ENCODE data around the gene LRBA.

DNA sequence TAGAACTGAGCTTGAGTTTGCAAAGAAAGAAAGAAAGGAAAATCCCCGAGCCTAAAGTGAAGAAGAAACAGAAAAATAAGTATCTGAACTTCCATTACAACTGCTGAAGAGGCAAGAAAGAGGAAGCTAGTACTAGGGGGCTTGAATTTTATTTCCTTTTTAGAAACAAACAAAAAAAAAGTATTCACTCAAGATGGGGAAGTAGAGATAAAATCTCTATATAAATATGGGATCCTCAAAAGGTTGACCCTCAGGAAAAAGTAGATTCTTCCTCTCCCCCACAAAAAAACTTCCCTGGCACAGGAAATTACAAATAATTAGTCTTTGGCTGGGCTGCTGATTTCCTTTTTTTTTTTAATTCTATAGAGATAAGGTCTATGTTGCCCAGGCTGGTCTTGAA is 16.0 kb downstream of the LRBA start:
- no peak for TF ChIP-seq POLR2AphosphoS5 (IDR thresholded peaks at IDR 0.05)
- TF ChIP-seq, protein P1, sequence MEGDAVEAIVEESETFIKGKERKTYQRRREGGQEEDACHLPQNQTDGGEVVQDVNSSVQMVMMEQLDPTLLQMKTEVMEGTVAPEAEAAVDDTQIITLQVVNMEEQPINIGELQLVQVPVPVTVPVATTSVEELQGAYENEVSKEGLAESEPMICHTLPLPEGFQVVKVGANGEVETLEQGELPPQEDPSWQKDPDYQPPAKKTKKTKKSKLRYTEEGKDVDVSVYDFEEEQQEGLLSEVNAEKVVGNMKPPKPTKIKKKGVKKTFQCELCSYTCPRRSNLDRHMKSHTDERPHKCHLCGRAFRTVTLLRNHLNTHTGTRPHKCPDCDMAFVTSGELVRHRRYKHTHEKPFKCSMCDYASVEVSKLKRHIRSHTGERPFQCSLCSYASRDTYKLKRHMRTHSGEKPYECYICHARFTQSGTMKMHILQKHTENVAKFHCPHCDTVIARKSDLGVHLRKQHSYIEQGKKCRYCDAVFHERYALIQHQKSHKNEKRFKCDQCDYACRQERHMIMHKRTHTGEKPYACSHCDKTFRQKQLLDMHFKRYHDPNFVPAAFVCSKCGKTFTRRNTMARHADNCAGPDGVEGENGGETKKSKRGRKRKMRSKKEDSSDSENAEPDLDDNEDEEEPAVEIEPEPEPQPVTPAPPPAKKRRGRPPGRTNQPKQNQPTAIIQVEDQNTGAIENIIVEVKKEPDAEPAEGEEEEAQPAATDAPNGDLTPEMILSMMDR (IDR thresholded peaks at IDR 0.05): no peak
